PC-3 (cell line): Measurements from ENCODE around the gene GABBR2. TPM values are rescaled to one million over a fixed set of nuclear protein-coding genes. Genes with fewer than 3 reads are reported as not detected.

ENCODE experiments used
- ATAC-seq: fragments of 200-7000 bp; cut with Tn5 transposase; 2 replicates; pipeline ENCODE4 v1.9.1; 2020; ENCODE audit warnings: mild to moderate bottlenecking, moderate library complexity
- BruUV-seq: library from RNA; stranded (reverse); fragments of 400-500 nt; replicated peaks from 2 replicates; lab custom pipeline; 2021; lab: Mats Ljungman, UMichigan
- CTCF ChIA-PET: fragments of 300-600 bp; sonication (Branson Sonifier 250); formaldehyde crosslinking; loops from one replicate; lab custom pipeline; 2022; ENCODE audit warnings: antibody characterized with exemption; lab: Charles Lee
- POLR2A ChIA-PET: fragments of 300-600 bp; sonication (Branson Sonifier 250); formaldehyde crosslinking; loops from one replicate; lab custom pipeline; 2022; ENCODE audit warnings: antibody characterized with exemption; ENCODE audit not compliant: unreplicated experiment; lab: Charles Lee
- DNase-seq: peaks from one replicate; pipeline ENCODE4 v3.0.0-alpha.2; 2015
- H2AFZ ChIP-seq: fragments of 300-600 bp; sonication (generic); 2 replicates; pipeline ENCODE4 v1.6.0; 2016; ENCODE audit warnings: antibody characterized with exemption, low read length
- H3F3A ChIP-seq: fragments of 300-600 bp; sonication (generic); one replicate; pipeline ENCODE4 v1.6.0; 2017; ENCODE audit warnings: antibody characterized with exemption, low read length, control low read depth, mild to moderate bottlenecking; ENCODE audit not compliant: unreplicated experiment
- H3K27ac ChIP-seq: fragments of 300-600 bp; sonication (generic); 2 replicates; pipeline ENCODE4 v1.5.1; 2016; ENCODE audit warnings: mild to moderate bottlenecking, low read length
- H3K27me3 ChIP-seq: fragments of 300-600 bp; sonication (generic); 2 replicates; pipeline ENCODE4 v1.6.1; 2016; ENCODE audit warnings: low read length, mixed read lengths
- H3K36me3 ChIP-seq: fragments of 300-600 bp; sonication (generic); 2 replicates; pipeline ENCODE4 v1.6.1; 2016; ENCODE audit warnings: low read depth, mixed run types, low read length, mixed read lengths
- H3K4me1 ChIP-seq: fragments of 300-600 bp; sonication (generic); 2 replicates; pipeline ENCODE4 v1.5.1; 2016; ENCODE audit warnings: low read length; ENCODE audit not compliant: insufficient read depth
- H3K4me2 ChIP-seq: fragments of 300-600 bp; sonication (generic); 2 replicates; pipeline ENCODE4 v1.6.0; 2016; ENCODE audit warnings: low read length
- H3K4me3 ChIP-seq: fragments of 300-600 bp; sonication (generic); 2 replicates; pipeline ENCODE4 v1.5.1; 2016; ENCODE audit warnings: mild to moderate bottlenecking, low read length, mixed read lengths
- H3K79me2 ChIP-seq: fragments of 300-600 bp; sonication (generic); 2 replicates; pipeline ENCODE4 v1.6.1; 2017; ENCODE audit warnings: low read length, mixed read lengths
- H3K9ac ChIP-seq: fragments of 300-600 bp; sonication (generic); 2 replicates; pipeline ENCODE4 v1.6.0; 2016; ENCODE audit warnings: mild to moderate bottlenecking, low read length
- H3K9me2 ChIP-seq: fragments of 300-600 bp; sonication (generic); replicated peaks from 2 replicates; pipeline ENCODE4 v1.6.1; 2016; ENCODE audit warnings: mixed run types, low read length, mixed read lengths
- H3K9me3 ChIP-seq: fragments of 300-600 bp; sonication (generic); 2 replicates; pipeline ENCODE4 v1.6.1; 2016; ENCODE audit warnings: low read length, mixed read lengths
- H4K20me1 ChIP-seq: fragments of 300-600 bp; sonication (generic); 2 replicates; pipeline ENCODE4 v1.6.1; 2016; ENCODE audit warnings: low read length, mixed read lengths
- CTCF ChIP-seq: fragments of 300-600 bp; sonication (generic); conservative IDR thresholded peaks from 2 replicates; pipeline ENCODE4 v1.5.1; 2017; ENCODE audit warnings: antibody characterized with exemption, low read depth, mild to moderate bottlenecking, low read length
- EZH2 ChIP-seq: fragments of 300-600 bp; sonication (generic); IDR thresholded peaks from one replicate; pipeline ENCODE4 v1.6.1; 2017; ENCODE audit warnings: antibody characterized with exemption, mild to moderate bottlenecking, low read length; ENCODE audit not compliant: unreplicated experiment
- EZH2phosphoT487 ChIP-seq: fragments of 300-600 bp; sonication (generic); IDR thresholded peaks from 2 replicates; pipeline ENCODE4 v1.6.1; 2018; ENCODE audit warnings: mild to moderate bottlenecking, antibody characterized with exemption, low read length, borderline replicate concordance
- intact Hi-C: fragments of 100-400 bp; cut with micrococcal nuclease; formaldehyde crosslinking; loops from 2 replicates; pipeline ENCODE4 v1.9.0; 2023
- total RNA-seq: library from RNA; depleted of rRNA; stranded (reverse); fragments of >200 nt; gene quantifications from 2 replicates; pipeline ENCODE4 v1.2.3, GENCODE V29; 2014

Gene GABBR2
- total RNA-seq, 1 experiment from 2014 or later, result 0.44 TPM

- CTCF ChIA-PET, result no interaction called here
- Histone ChIP-seq H3K27me3 (no peaks in the 10 kb centered on the region), H3K27ac (no peak overlapping the region), H3K4me1 (no peaks in the 10 kb centered on the region), H2AFZ (no peak overlapping the region), H3F3A (no peaks in the 10 kb centered on the region), H4K20me1 (no peaks in the 10 kb centered on the region), H3K9me3 (peaks cover 5% of the 10 kb centered on the region; the same call in 1 of the 2 replicates), H3K9me2 (no peaks in the 10 kb centered on the region), H3K9ac (no peak overlapping the region), H3K79me2 (no peaks in the 10 kb centered on the region), H3K36me3 (no peaks in the 10 kb centered on the region), H3K4me2 (no peak overlapping the region), H3K4me3 (no peak overlapping the region)
- intact Hi-C loops, result no loop called here
- ATAC-seq (no peak), DNase-seq (no peak)
- TF ChIP-seq CTCF, result no peak
- POLR2A ChIA-PET, result no interaction called here
- no TSS peak for BruUV-seq
These were observed 343.0 kb downstream of the GABBR2 start for GRCh38 chr9:98365781-98366180.

GRCh38 chr9:98365227-98365669 is 343.5 kb downstream of the GABBR2 start:
- intact Hi-C loops, result no loop called here
- Histone ChIP-seq H4K20me1 (no peaks in the 10 kb centered on the region), H3K27me3 (no peaks in the 10 kb centered on the region), H3K4me1 (no peaks in the 10 kb centered on the region), H3K27ac (no peak overlapping the region), H2AFZ (no peak overlapping the region), H3K9ac (no peak overlapping the region), H3K36me3 (no peaks in the 10 kb centered on the region), H3K4me2 (no peak overlapping the region), H3F3A (no peaks in the 10 kb centered on the region), H3K79me2 (no peaks in the 10 kb centered on the region), H3K4me3 (no peak overlapping the region), H3K9me2 (no peaks in the 10 kb centered on the region), H3K9me3 (peaks cover 5% of the 10 kb centered on the region; the same call in 1 of the 2 replicates)
- ChIA-PET CTCF (no interaction called here), POLR2A (no interaction called here)
- DNase-seq (peak; percentile 52), ATAC-seq (no peak)
- no TSS peak for BruUV-seq
- TF ChIP-seq CTCF, result peak; percentile 66
- no peak for TF ChIP-seq EZH2
- no peak for TF ChIP-seq EZH2phosphoT487

- no peak for ATAC-seq
- POLR2A ChIA-PET, result no interaction called here
- H4K20me1 ChIP-seq, result no peaks in the 10 kb centered on the region
- no peaks in the 10 kb centered on the region for H3K4me1 ChIP-seq
- no peak for DNase-seq
- H3K4me2 ChIP-seq, result no peak overlapping the region
- H3F3A ChIP-seq, result no peaks in the 10 kb centered on the region
- no TSS peak for BruUV-seq
- H3K79me2 ChIP-seq, result no peaks in the 10 kb centered on the region
- H3K27ac ChIP-seq, result no peak overlapping the region
- intact Hi-C loops, result no loop called here
- H3K9me2 ChIP-seq, result no peaks in the 10 kb centered on the region
- no peak overlapping the region for H3K4me3 ChIP-seq
- CTCF ChIA-PET, result no interaction called here
- no peaks in the 10 kb centered on the region for H3K36me3 ChIP-seq
- H3K9me3 ChIP-seq, result peaks cover 5% of the 10 kb centered on the region; the same call in 1 of the 2 replicates
- no peak overlapping the region for H2AFZ ChIP-seq
- H3K27me3 ChIP-seq, result no peaks in the 10 kb centered on the region
- H3K9ac ChIP-seq, result no peak overlapping the region
- TF ChIP-seq CTCF (no peak), EZH2 (no peak), EZH2phosphoT487 (no peak)
These were observed 344.6 kb downstream of the GABBR2 start for GRCh38 chr9:98364086-98364485.
